GM21825 (cell line): ENCODE data around the gene FRMD4A.

Experiments used
- ATAC-seq: cut with Tn5 transposase; IDR thresholded peaks from one replicate; pipeline ENCODE4 v1.9.1; 2021; ENCODE audit warnings: mild to moderate bottlenecking, moderate library complexity; ENCODE audit not compliant: unreplicated experiment

FRMD4A gene

GRCh38 chr10:14024329-14025202, 306.2 kb downstream of the FRMD4A start:
- no peak for ATAC-seq

- ATAC-seq: no peak
These were observed 306.9 kb downstream of the FRMD4A start for GRCh38 chr10:14023673-14024328.

GRCh38 chr10:14022954-14023672, 307.6 kb downstream of the FRMD4A start:
- ATAC-seq: no peak

- ATAC-seq: no peak
These were observed 308.7 kb downstream of the FRMD4A start for GRCh38 chr10:14022052-14022451.

- ATAC-seq: no peak
These were observed 310.6 kb downstream of the FRMD4A start for GRCh38 chr10:14020037-14020664.

- no peak for ATAC-seq
These were observed 313.3 kb downstream of the FRMD4A start for GRCh38 chr10:14017467-14017866.

GRCh38 chr10:14016931-14017333, 313.8 kb downstream of the FRMD4A start:
- no peak for ATAC-seq

GRCh38 chr10:14016011-14016536, 314.6 kb downstream of the FRMD4A start:
- ATAC-seq: no peak

GRCh38 chr10:14014423-14014822, 316.3 kb downstream of the FRMD4A start:
- no peak for ATAC-seq

- ATAC-seq: no peak
These were observed 319.8 kb downstream of the FRMD4A start for GRCh38 chr10:14010769-14011574.

GRCh38 chr10:14010101-14010558, 320.6 kb downstream of the FRMD4A start:
- no peak for ATAC-seq

- ATAC-seq: no peak
These were observed 321.2 kb downstream of the FRMD4A start for GRCh38 chr10:14009371-14010100.

- ATAC-seq: no peak
These were observed 322.0 kb downstream of the FRMD4A start for GRCh38 chr10:14008740-14009080.

GRCh38 chr10:14004536-14004935, 326.2 kb downstream of the FRMD4A start:
- ATAC-seq: no peak

GRCh38 chr10:14003517-14004184, 327.1 kb downstream of the FRMD4A start:
- ATAC-seq: no peak

GRCh38 chr10:14001298-14002040, 329.3 kb downstream of the FRMD4A start:
- no peak for ATAC-seq

GRCh38 chr10:13998163-13998835, 332.4 kb downstream of the FRMD4A start:
- ATAC-seq: no peak

- ATAC-seq: no peak
These were observed 333.1 kb downstream of the FRMD4A start for GRCh38 chr10:13997650-13998049.
